HepG2 (cell line): Measurements from ENCODE around the gene EGFLAM. TPM values are rescaled to one million over a fixed set of nuclear protein-coding genes. Genes with fewer than 3 reads are reported as not detected.

ENCODE experiments used
- ATAC-seq: fragments of 200-7000 bp; cut with Tn5 transposase; 3 replicates; pipeline ENCODE4 v1.9.1; 2020; ENCODE audit warnings: mild to moderate bottlenecking, moderate library complexity
- BruUV-seq: library from RNA; stranded (reverse); fragments of 400-500 nt; replicated peaks from 2 replicates; lab custom pipeline; 2021; lab: Mats Ljungman, UMichigan
- CTCF ChIA-PET: fragments of 300-600 bp; formaldehyde crosslinking; extraction: SDS; loops from one replicate; lab custom pipeline; 2021; ENCODE audit warnings: low total read pairs, inconsistent platforms, low intra/inter-chr PET ratio; lab: Yijun Ruan, JAX
- POLR2A ChIA-PET: fragments of 350-600 bp; sonication (Branson Sonifier 250); formaldehyde crosslinking; loops from one replicate; lab custom pipeline; 2020; ENCODE audit warnings: antibody characterized with exemption, inconsistent platforms; lab: Yijun Ruan, JAX
- DNase-seq: peaks from one replicate; pipeline ENCODE4 v3.0.0-alpha.2; 2015; ENCODE audit warnings: low spot score
- FAIRE-seq: peaks from 3 replicates; lab custom pipeline; 2011; peaks lifted over from hg19 to GRCh38; lab: Jason Lieb, UNC
- H2AFZ ChIP-seq: one replicate; pipeline ENCODE4 v1.6.1; 2011; ENCODE audit warnings: low read length, inconsistent platforms
- H3K27ac ChIP-seq: fragments of 300-600 bp; 3 replicates; pipeline ENCODE4 v1.8.0; 2011; ENCODE audit warnings: mixed run types, mild to moderate bottlenecking, mixed read lengths, low read length, inconsistent platforms; ENCODE audit not compliant: insufficient read depth; ENCODE audit errors: extremely low read length
- H3K27me3 ChIP-seq, 2 experiments: fragments of 200-600 bp in 1 of 2; 2 replicates in 1 of 2; 3 replicates in 1 of 2; pipeline versions ENCODE4 v1.6.0 to v1.8.0; 2011; ENCODE audit warnings: low read length in 2 of 2, mild to moderate bottlenecking in 2 of 2, moderate library complexity in 2 of 2, inconsistent platforms in 1 of 2; ENCODE audit not compliant: insufficient read depth in 2 of 2, control insufficient read depth in 1 of 2
- H3K36me3 ChIP-seq, 2 experiments: fragments of 200-600 bp in 1 of 2; replicated peaks in 1 of 2; 2 replicates in 1 of 2; 3 replicates in 1 of 2; pipeline versions ENCODE4 v1.5.1 to v1.8.0; 2011; ENCODE audit warnings: low read length in 2 of 2, inconsistent platforms in 1 of 2; ENCODE audit not compliant: insufficient read depth in 2 of 2, control insufficient read depth in 1 of 2
- H3K4me1 ChIP-seq: 2 replicates; pipeline ENCODE4 v1.5.1; 2012; ENCODE audit warnings: low read length, inconsistent platforms; ENCODE audit not compliant: insufficient read depth
- H3K4me2 ChIP-seq: 2 replicates; pipeline ENCODE4 v1.6.0; 2011; ENCODE audit warnings: low read depth, low read length, inconsistent platforms
- H3K4me3 ChIP-seq, 3 experiments: fragments of 200-600 bp in 1 of 3; sonication (generic), shearing (Covaris generic) in 1 of 3; replicated peaks in 1 of 3; 2 replicates each; pipeline ENCODE4 v1.5.1; 2011 to 2016; ENCODE audit warnings: low read length in 3 of 3, inconsistent platforms in 2 of 3, low read depth in 2 of 3, mild to moderate bottlenecking in 2 of 3, control low read depth in 1 of 3, mixed read lengths in 1 of 3; ENCODE audit not compliant: insufficient read depth in 1 of 3
- H3K79me2 ChIP-seq: one replicate; pipeline ENCODE4 v1.6.1; 2011; ENCODE audit warnings: low read length, inconsistent platforms; ENCODE audit not compliant: insufficient read depth
- H3K9ac ChIP-seq: 2 replicates; pipeline ENCODE4 v1.6.0; 2011; ENCODE audit warnings: mild to moderate bottlenecking, low read depth, low read length, inconsistent platforms; ENCODE audit not compliant: insufficient read depth
- H3K9me3 ChIP-seq: 2 replicates; pipeline ENCODE4 v1.5.1; 2012; ENCODE audit warnings: mild to moderate bottlenecking, low read length
- H4K20me1 ChIP-seq: 2 replicates; pipeline ENCODE4 v1.6.0; 2011; ENCODE audit warnings: inconsistent platforms, mild to moderate bottlenecking, low read length, moderate library complexity; ENCODE audit not compliant: insufficient read depth
- CSRNP1 ChIP-seq: sonication (generic); formaldehyde crosslinking; IDR thresholded peaks from 2 replicates; pipeline ENCODE4 v1.8.1; 2023; ENCODE audit warnings: mild to moderate bottlenecking, missing genetic modification reagents
- DPF2 ChIP-seq: sonication (generic); formaldehyde crosslinking; IDR thresholded peaks from 2 replicates; pipeline ENCODE4 v1.4.0; 2020; ENCODE audit warnings: mild to moderate bottlenecking, low read depth, missing genetic modification reagents, borderline replicate concordance
- FOXP4 ChIP-seq: sonication (generic); formaldehyde crosslinking; IDR thresholded peaks from 2 replicates; pipeline ENCODE4 v1.4.0; 2020; ENCODE audit warnings: missing genetic modification reagents
- KDM5B ChIP-seq: sonication (generic); formaldehyde crosslinking; IDR thresholded peaks from 2 replicates; pipeline ENCODE4 v1.4.0; 2020; ENCODE audit warnings: missing genetic modification reagents, mild to moderate bottlenecking, borderline replicate concordance
- NPAS2 ChIP-seq: sonication (generic); formaldehyde crosslinking; IDR thresholded peaks from 2 replicates; pipeline ENCODE4 v1.8.0; 2022; ENCODE audit warnings: mild to moderate bottlenecking, missing genetic modification reagents, borderline replicate concordance
- SNAI1 ChIP-seq: sonication (generic); formaldehyde crosslinking; IDR thresholded peaks from 2 replicates; pipeline ENCODE4 v1.5.0; 2020; ENCODE audit warnings: mild to moderate bottlenecking, missing genetic modification reagents, borderline replicate concordance
- SRF ChIP-seq: IDR thresholded peaks from 2 replicates; pipeline ENCODE4 v1.6.1; 2011; ENCODE audit warnings: mild to moderate bottlenecking, low read depth, low read length, moderate library complexity
- STAT5B ChIP-seq: sonication (generic); formaldehyde crosslinking; IDR thresholded peaks from 2 replicates; pipeline ENCODE4 v1.4.0; 2020; ENCODE audit warnings: missing genetic modification reagents
- ZNF616 ChIP-seq: sonication (generic); formaldehyde crosslinking; IDR thresholded peaks from 2 replicates; pipeline ENCODE4 v1.5.0; 2020; ENCODE audit warnings: low read depth, mild to moderate bottlenecking, missing genetic modification reagents
- WGBS: methylation state at CpG from one replicate; pipeline ENCODE4 v1.1.6; 2017; ENCODE audit warnings: low lambda C conversion rate; 5-methylcytosine and 5-hydroxymethylcytosine counted together
- in situ Hi-C: cut with HindIII; loops from 2 replicates; pipeline ENCODE4 v1.10.0; 2017; ENCODE audit warnings: low pct_unique_long_range_greater_than_20kb; ENCODE audit not compliant: extremely low pct_ligation_motif_present
- intact Hi-C: fragments of 100-400 bp; cut with micrococcal nuclease; formaldehyde crosslinking; loops from one replicate; pipeline ENCODE4 v1.10.0; 2022; ENCODE audit not compliant: unreplicated experiment
- polyA plus RNA-seq, 8 experiments: library from polyadenylated mRNA; depleted of rRNA in 3 of 8; stranded (reverse) in 7 of 8; unstranded in 1 of 8; fragments of >200 nt; fragmentation: Illumina TruSeq in 4 of 8; extraction: Trizol in 4 of 8; gene quantifications; 2 replicates each; pipeline versions ENCODE4 v1.2.1 to v1.2.3, GENCODE V29; 2011 to 2016; ENCODE audit warnings: low read depth in 4 of 8, missing spikeins in 1 of 8, mixed read lengths in 1 of 8; ENCODE audit not compliant: insufficient read depth in 1 of 8
- total RNA-seq, 5 experiments: library from RNA; depleted of rRNA; stranded (reverse); fragments of >200 nt; fragmentation: Illumina TruSeq; extraction: Trizol; gene quantifications; 2 replicates each; pipeline ENCODE4 v1.2.3, GENCODE V29; 2016; ENCODE audit warnings: low read depth in 1 of 5
- TF ChIP-seq, protein P1 (sequence below): sonication (generic); formaldehyde crosslinking; IDR thresholded peaks from 2 replicates; pipeline ENCODE4 v1.4.0; 2020; ENCODE audit warnings: mild to moderate bottlenecking, missing genetic modification reagents

EGFLAM gene
- total and polyA plus RNA-seq, 2 of the 13 experiments (the other 11 are each of a cell fraction or from before 2014, with no cell fraction given), result not detected

GRCh38 chr5:38346593-38346992 is 88.2 kb downstream of the EGFLAM start:
- Histone ChIP-seq H3K27me3 (peaks cover 0 to 13% of the 10 kb centered on the region in 2 experiments; a peak in 1 of 5 replicates), H3K9ac (no peak overlapping the region), H3K27ac (no peak overlapping the region), H3K4me1 (no peaks in the 10 kb centered on the region), H3K4me3 (no peak overlapping the region), H3K9me3 (no peaks in the 10 kb centered on the region), H3K4me2 (no peak overlapping the region), H2AFZ (no peak overlapping the region), H3K79me2 (no peaks in the 10 kb centered on the region), H3K36me3 (no peaks in the 10 kb centered on the region), H4K20me1 (no peaks in the 10 kb centered on the region)
- CTCF ChIA-PET, result no interaction called here
- no peak for DNase-seq
- TF ChIP-seq, protein P1, sequence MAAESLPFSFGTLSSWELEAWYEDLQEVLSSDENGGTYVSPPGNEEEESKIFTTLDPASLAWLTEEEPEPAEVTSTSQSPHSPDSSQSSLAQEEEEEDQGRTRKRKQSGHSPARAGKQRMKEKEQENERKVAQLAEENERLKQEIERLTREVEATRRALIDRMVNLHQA, result no peak
- TF ChIP-seq KDM5B (CRISPR knock-in tag) (no peak), NPAS2 (CRISPR knock-in tag) (no peak), FOXP4 (CRISPR knock-in tag) (no peak), CSRNP1 (CRISPR knock-in tag) (no peak), DPF2 (CRISPR knock-in tag) (no peak), ZNF616 (CRISPR knock-in tag) (no peak), SRF (no peak), STAT5B (CRISPR knock-in tag) (no peak), SNAI1 (CRISPR knock-in tag) (no peak)
- in situ Hi-C loops (no loop called here), intact Hi-C loops (no loop called here)
- no peak for ATAC-seq
- BruUV-seq, result no TSS peak
- WGBS, result 40% methylated on average over 2 of the region's 2 CpGs
- no peak for FAIRE-seq
- POLR2A ChIA-PET, result no interaction called here
